IMR-90 (cell line): ENCODE data around the gene LMAN2. TPM values are rescaled to one million over a fixed set of nuclear protein-coding genes. Genes with fewer than 3 reads are reported as not detected.

Source experiments
- ATAC-seq: fragments of 200-7000 bp; cut with Tn5 transposase; 2 replicates; pipeline ENCODE4 v1.9.1; 2020; ENCODE audit warnings: low read depth, mild to moderate bottlenecking, moderate library complexity
- BruUV-seq: library from RNA; stranded (reverse); fragments of 400-500 nt; replicated peaks from 2 replicates; lab custom pipeline; 2021; lab: Mats Ljungman, UMichigan
- CTCF ChIA-PET: fragments of 300-600 bp; formaldehyde crosslinking; extraction: SDS; loops from one replicate; lab custom pipeline; 2021; ENCODE audit warnings: antibody characterized with exemption; lab: Yijun Ruan, JAX
- POLR2A ChIA-PET: fragments of 300-600 bp; sonication (Branson Sonifier 250); formaldehyde crosslinking; loops from one replicate; lab custom pipeline; 2022; ENCODE audit warnings: antibody characterized with exemption; ENCODE audit not compliant: unreplicated experiment; lab: Charles Lee
- DNase-seq: peaks from one replicate; pipeline ENCODE4 v3.0.0; 2013
- H2AFZ ChIP-seq: replicated peaks from 2 replicates; pipeline ENCODE3; 2013; ENCODE audit warnings: low read length, mild to moderate bottlenecking; ENCODE audit not compliant: poor library complexity
- H2AK5ac ChIP-seq: 2 replicates; pipeline ENCODE4 v1.6.1; 2013; ENCODE audit warnings: low read depth, low read length, inconsistent platforms
- H2AK9ac ChIP-seq: replicated peaks from 2 replicates; pipeline ENCODE3; 2013; ENCODE audit warnings: mild to moderate bottlenecking, low read depth, low read length, moderate library complexity; ENCODE audit not compliant: poor library complexity
- H2BK120ac ChIP-seq: 2 replicates; pipeline ENCODE4 v1.6.1; 2013; ENCODE audit warnings: low read depth, low read length, inconsistent platforms
- H2BK15ac ChIP-seq: 3 replicates; pipeline ENCODE4 v1.6.1; 2013; ENCODE audit warnings: low read depth, low read length, inconsistent platforms
- H2BK20ac ChIP-seq: 2 replicates; pipeline ENCODE4 v1.6.1; 2013; ENCODE audit warnings: low read depth, mild to moderate bottlenecking, inconsistent platforms, low read length, moderate library complexity
- H2BK5ac ChIP-seq: 2 replicates; pipeline ENCODE4 v1.6.1; 2013; ENCODE audit warnings: mild to moderate bottlenecking, low read depth, low read length, inconsistent platforms; ENCODE audit not compliant: poor library complexity, severe bottlenecking
- H3K14ac ChIP-seq: replicated peaks from 2 replicates; pipeline ENCODE4 v1.6.1; 2013; ENCODE audit warnings: low read depth, low read length, inconsistent platforms
- H3K18ac ChIP-seq: 2 replicates; pipeline ENCODE4 v1.6.1; 2013; ENCODE audit warnings: low read depth, low read length, control low read depth
- H3K23ac ChIP-seq: 2 replicates; pipeline ENCODE4 v1.6.1; 2013; ENCODE audit warnings: low read depth, low read length, inconsistent platforms
- H3K27ac ChIP-seq: 2 replicates; pipeline ENCODE4 v1.5.1; 2013; ENCODE audit warnings: mild to moderate bottlenecking, control low read depth, low read length; ENCODE audit not compliant: insufficient read depth
- H3K27me3 ChIP-seq: 2 replicates; pipeline ENCODE4 v1.6.1; 2013; ENCODE audit warnings: low read length; ENCODE audit not compliant: control insufficient read depth, insufficient read depth
- H3K36me3 ChIP-seq: 2 replicates; pipeline ENCODE4 v1.6.1; 2013; ENCODE audit warnings: low read length, mixed read lengths; ENCODE audit not compliant: control insufficient read depth, insufficient read depth
- H3K4ac ChIP-seq: 2 replicates; pipeline ENCODE4 v1.6.1; 2013; ENCODE audit warnings: low read depth, low read length, inconsistent platforms
- H3K4me1 ChIP-seq: 2 replicates; pipeline ENCODE4 v1.6.1; 2013; ENCODE audit warnings: low read length, mixed read lengths; ENCODE audit not compliant: control insufficient read depth, insufficient read depth
- H3K4me2 ChIP-seq: 2 replicates; pipeline ENCODE4 v1.6.1; 2013; ENCODE audit warnings: low read depth, mild to moderate bottlenecking, control low read depth, low read length, moderate library complexity
- H3K4me3 ChIP-seq: 2 replicates; pipeline ENCODE4 v1.5.1; 2013; ENCODE audit warnings: low read depth, mild to moderate bottlenecking, control low read depth, low read length, moderate library complexity; ENCODE audit not compliant: insufficient read depth
- H3K56ac ChIP-seq: 2 replicates; pipeline ENCODE4 v1.6.1; 2013; ENCODE audit warnings: low read length, inconsistent platforms; ENCODE audit not compliant: insufficient read depth; ENCODE audit errors: extremely low read depth
- H3K79me1 ChIP-seq, 2 experiments: 2 replicates each; pipeline ENCODE4 v1.6.1; 2013; ENCODE audit warnings: low read length in 2 of 2, inconsistent platforms in 1 of 2, low read depth in 1 of 2
- H3K9ac ChIP-seq: 2 replicates; pipeline ENCODE4 v1.6.1; 2013; ENCODE audit warnings: low read depth, low read length, control low read depth
- H3K9me1 ChIP-seq: 2 replicates; pipeline ENCODE4 v1.6.1; 2013; ENCODE audit warnings: low read length, inconsistent platforms; ENCODE audit not compliant: insufficient read depth
- H3K9me3 ChIP-seq: 2 replicates; pipeline ENCODE4 v1.6.1; 2013; ENCODE audit warnings: low read length; ENCODE audit not compliant: control insufficient read depth, insufficient read depth
- H4K20me1 ChIP-seq: 2 replicates; pipeline ENCODE4 v1.6.1; 2013; ENCODE audit warnings: low read length, inconsistent platforms; ENCODE audit not compliant: insufficient read depth
- H4K5ac ChIP-seq: 2 replicates; pipeline ENCODE4 v1.6.1; 2013; ENCODE audit warnings: mild to moderate bottlenecking, low read depth, low read length, control low read depth
- H4K8ac ChIP-seq, 2 experiments: 2 replicates each; pipeline ENCODE4 v1.6.1; 2013; ENCODE audit warnings: low read depth in 2 of 2, low read length in 2 of 2, control low read depth in 1 of 2, inconsistent platforms in 1 of 2
- H4K91ac ChIP-seq: 2 replicates; pipeline ENCODE4 v1.6.1; 2013; ENCODE audit warnings: low read depth, low read length, inconsistent platforms; ENCODE audit not compliant: insufficient read depth
- CEBPB ChIP-seq: IDR thresholded peaks from 2 replicates; pipeline ENCODE4 v1.6.1; 2012; ENCODE audit warnings: low read depth, low read length, improper control_type of control experiment
- CHD1 ChIP-seq: IDR thresholded peaks from 2 replicates; pipeline ENCODE4 v1.6.1; 2012; ENCODE audit warnings: low read depth, low read length, improper control_type of control experiment
- MAZ ChIP-seq: IDR thresholded peaks from 2 replicates; pipeline ENCODE4 v1.6.1; 2012; ENCODE audit warnings: low read depth, mild to moderate bottlenecking, low read length, improper control_type of control experiment, moderate library complexity, borderline replicate concordance
- MXI1 ChIP-seq: IDR thresholded peaks from 2 replicates; pipeline ENCODE4 v1.6.1; 2012; ENCODE audit warnings: low read depth, mild to moderate bottlenecking, low read length, moderate library complexity, borderline replicate concordance
- NFE2L2 ChIP-seq: fragments of 150-350 bp; IDR thresholded peaks from 2 replicates; pipeline ENCODE4 v1.6.1; 2016; ENCODE audit warnings: low read depth, mild to moderate bottlenecking, low read length
- RCOR1 ChIP-seq: IDR thresholded peaks from 2 replicates; pipeline ENCODE4 v1.6.1; 2012; ENCODE audit warnings: mild to moderate bottlenecking, low read length, improper control_type of control experiment; ENCODE audit not compliant: insufficient replicate concordance
- RFX5 ChIP-seq: IDR thresholded peaks from 2 replicates; pipeline ENCODE4 v1.8.0; 2012; ENCODE audit warnings: low read depth, mild to moderate bottlenecking, low read length, moderate library complexity
- WGBS, 2 experiments: methylation state at CpG; one replicate each; pipeline versions ENCODE4 v1.1.5 to v1.1.7; 2013; ENCODE audit warnings: missing lambda C conversion rate in 2 of 2; ENCODE audit not compliant: insufficient read length in 1 of 2; ENCODE audit errors: extremely low coverage in 2 of 2; 5-methylcytosine and 5-hydroxymethylcytosine counted together
- dilution Hi-C: fragments of 300-500 bp; cut with HindIII; formaldehyde crosslinking; loops from one replicate; pipeline ENCODE4 v1.14.3; 2018; ENCODE audit warnings: low sequenced_read_pairs; ENCODE audit not compliant: unreplicated experiment
- in situ Hi-C: fragments of 300-500 bp; cut with MboI; formaldehyde crosslinking; loops from 3 replicates; pipeline ENCODE4 v1.14.3; 2019; ENCODE audit warnings: low sequenced_read_pairs, inconsistent platforms, mixed read lengths
- intact Hi-C: fragments of 100-400 bp; cut with micrococcal nuclease; formaldehyde crosslinking; loops from 2 replicates; pipeline ENCODE4 v1.10.0; 2022
- polyA plus RNA-seq, 3 experiments: library from polyadenylated mRNA; depleted of rRNA; stranded (reverse); fragments of >200 nt; gene quantifications; 2 replicates each; pipeline ENCODE4 v1.2.3, GENCODE V29; 2012; ENCODE audit warnings: low replicate concordance in 1 of 3
- total RNA-seq: library from RNA; depleted of rRNA; stranded (reverse); fragments of >200 nt; gene quantifications from 2 replicates; pipeline ENCODE4 v1.2.3, GENCODE V29; 2012

Gene LMAN2
- total and polyA plus RNA-seq, 2 of the 4 experiments (the other 2 are of a cell fraction): 253 to 303 TPM

- CTCF ChIA-PET: no interaction called here
- intact Hi-C loops: no loop called here
These were observed 38.8 kb downstream of the LMAN2 start for GRCh38 chr5:177312649-177313181.

More at GRCh38 chr5:177312649-177313181, 38.8 kb downstream of the LMAN2 start:
- Histone ChIP-seq H3K4me3 (no peak overlapping the region), H4K91ac (peak overlapping the region; percentile 84), H4K8ac (peak overlapping the region; percentile 26 to 66), H3K27me3 (no peaks in the 10 kb centered on the region), H3K23ac (0 out of 2 replicates have a peak overlapping the region, but pooled peaks have one; percentile 17), H3K36me3 (no peaks in the 10 kb centered on the region; the same call in 1 of the 2 replicates), H2AK9ac (peak overlapping the region; percentile 88), H2AFZ (peak overlapping the region; percentile 79), H3K14ac (peak overlapping the region; percentile 48), H4K20me1 (peaks cover 33% of the 10 kb centered on the region), H2AK5ac (peak overlapping the region; percentile 67), H4K5ac (no peak overlapping the region), H3K4ac (peak overlapping the region; percentile 34), H2BK5ac (peak overlapping the region; percentile 2), H3K9me3 (no peaks in the 10 kb centered on the region), H2BK20ac (no peak overlapping the region), H2BK120ac (0 out of 2 replicates have a peak overlapping the region, but pooled peaks have one; percentile 16), H3K79me1 (peaks cover 9 to 47% of the 10 kb centered on the region in 2 experiments; a peak in 3 of 4 replicates), H2BK15ac (no peak overlapping the region), H3K18ac (no peak overlapping the region), H3K4me2 (peak overlapping the region; percentile 25; the same call in 1 of the 2 replicates), H3K9me1 (0 out of 2 replicates have a peak, but pooled peaks cover 2% of the 10 kb centered on the region), H3K9ac (peak overlapping the region; percentile 32; the same call in 1 of the 2 replicates), H3K56ac (no peak overlapping the region), H3K27ac (peak overlapping the region; percentile 44; the same call in 1 of the 2 replicates), H3K4me1 (peaks cover 7% of the 10 kb centered on the region; the same call in 1 of the 2 replicates)
- WGBS, 2 experiments: 17% methylated on average over 9 of the region's 19 CpGs; no CpG with 5 or more reads in 1 of the 2 experiments
- POLR2A ChIA-PET: no interaction called here
- DNase-seq (no peak), ATAC-seq (peak; percentile 2)
- in situ Hi-C loops: loop anchor here (5.0 kb wide), 1 partner anchor 135 kb away; the partner anchor contains the start of gene PRR7
- TF ChIP-seq CHD1 (no peak), RFX5 (no peak), MXI1 (no peak), RCOR1 (no peak), NFE2L2 (no peak), CEBPB (no peak), MAZ (no peak)
- dilution Hi-C loops: no loop called here
- BruUV-seq: no TSS peak
